GM18526 (cell line): Measurements from ENCODE around the gene RAB40AL.
"Not testable (repeated sequence)": the region's sequence is repeated elsewhere in the genome, so short reads cannot be mapped to it uniquely, and the experiment has no call there.

Experiments used
- POLR2A ChIP-seq: IDR thresholded peaks from 3 replicates; pipeline ENCODE4 v1.6.1; 2011; ENCODE audit not compliant: insufficient read length; ENCODE audit errors: extremely low read depth

Gene RAB40AL, protein sequence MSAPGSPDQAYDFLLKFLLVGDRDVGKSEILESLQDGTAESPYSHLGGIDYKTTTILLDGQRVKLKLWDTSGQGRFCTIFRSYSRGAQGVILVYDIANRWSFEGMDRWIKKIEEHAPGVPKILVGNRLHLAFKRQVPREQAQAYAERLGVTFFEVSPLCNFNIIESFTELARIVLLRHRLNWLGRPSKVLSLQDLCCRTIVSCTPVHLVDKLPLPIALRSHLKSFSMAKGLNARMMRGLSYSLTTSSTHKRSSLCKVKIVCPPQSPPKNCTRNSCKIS

GRCh38 chrX:102936972-102937371 is at the start of gene RAB40AL:
Gene RAB40AL (plus strand): TSS chrX:102937272. CDS start chrX:102937319, 47 bp downstream.
- TF ChIP-seq POLR2A = not testable (repeated sequence)

DNA sequence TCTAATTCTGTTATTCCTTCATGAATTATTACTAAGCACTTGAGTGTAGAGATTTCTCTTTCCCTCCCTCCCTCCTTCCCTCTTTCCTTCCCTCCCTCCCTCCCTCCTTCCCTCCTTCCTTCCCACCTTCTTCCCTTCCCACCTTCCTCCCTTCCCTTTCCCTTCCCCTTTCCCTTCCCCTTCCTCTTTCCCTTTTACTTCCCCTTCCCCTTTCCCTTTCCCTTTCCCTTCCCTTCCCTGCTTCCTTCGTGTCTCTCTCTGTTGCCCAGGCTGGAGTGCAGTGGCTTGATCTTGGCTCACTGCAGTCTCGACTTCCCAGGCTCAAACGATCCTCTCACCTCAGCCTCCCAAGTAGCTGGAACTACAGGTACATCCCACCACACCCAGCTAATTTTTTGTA is 49.4 kb upstream of the RAB40AL start:
- no peak for TF ChIP-seq POLR2A

DNA sequence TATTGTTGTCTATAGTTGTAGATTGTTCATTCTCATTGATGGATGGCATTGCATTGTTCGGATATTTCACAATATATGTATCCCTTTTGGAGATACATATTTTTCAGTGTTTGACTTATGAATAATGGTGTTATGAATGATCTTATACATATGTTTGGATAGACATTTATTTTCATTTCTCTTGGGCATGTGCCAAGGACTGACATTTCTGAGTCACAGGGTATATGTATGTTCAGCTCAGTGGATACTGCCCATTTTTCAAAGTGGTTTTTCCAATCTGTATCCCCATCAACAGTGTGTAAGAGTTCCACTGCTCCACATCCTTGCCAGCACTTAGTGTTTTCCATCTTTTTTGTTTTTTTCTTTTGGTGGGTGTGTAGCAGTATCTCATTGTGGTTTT is 45.0 kb upstream of the RAB40AL start:
- TF ChIP-seq POLR2A = no peak

DNA sequence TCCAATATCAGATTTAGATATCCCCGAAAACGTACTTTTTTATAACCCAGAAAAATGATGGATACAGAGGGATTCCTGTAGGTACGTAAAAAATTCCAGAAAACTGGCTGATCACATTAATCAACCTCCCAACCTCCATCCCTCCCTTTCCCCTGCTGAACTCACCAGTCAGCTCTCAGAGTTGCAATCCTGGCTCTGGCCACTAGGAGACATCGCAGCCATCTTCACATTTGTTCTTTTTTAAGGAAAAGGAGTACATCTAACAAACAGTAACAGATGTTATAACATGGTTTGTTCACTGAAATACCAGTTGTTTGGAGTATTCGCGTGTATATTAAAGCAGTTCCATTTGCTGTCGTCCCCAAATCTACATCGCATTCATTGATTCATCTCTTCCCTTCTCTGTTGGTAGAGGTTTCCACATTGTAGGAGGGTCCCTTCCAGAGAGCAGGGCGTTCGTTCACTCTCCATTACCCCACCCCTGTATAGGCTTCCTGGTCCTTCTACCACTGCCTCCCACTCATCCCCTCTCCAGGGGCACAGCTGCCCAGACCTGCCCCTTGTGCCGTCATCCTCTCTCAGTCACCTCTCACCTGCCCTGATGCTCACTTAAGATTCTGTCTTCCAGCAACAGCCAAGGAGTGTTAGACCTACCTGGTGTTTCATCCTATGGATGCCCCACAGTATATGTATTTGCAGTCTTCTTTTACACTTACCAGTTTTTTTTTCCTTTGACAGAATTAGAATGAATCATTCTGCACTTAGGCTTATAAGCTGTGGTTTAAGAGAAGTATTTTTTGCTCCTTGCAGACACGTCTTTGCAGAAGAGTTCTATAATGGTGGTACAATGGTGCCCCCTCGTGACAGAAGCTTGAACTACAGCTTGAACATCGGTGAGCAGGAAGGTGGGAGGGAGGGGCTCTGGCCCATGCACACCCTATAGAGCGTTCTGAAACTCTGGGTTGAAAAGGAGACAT is 36.8 kb upstream of the RAB40AL start:
- TF ChIP-seq POLR2A = no peak

DNA sequence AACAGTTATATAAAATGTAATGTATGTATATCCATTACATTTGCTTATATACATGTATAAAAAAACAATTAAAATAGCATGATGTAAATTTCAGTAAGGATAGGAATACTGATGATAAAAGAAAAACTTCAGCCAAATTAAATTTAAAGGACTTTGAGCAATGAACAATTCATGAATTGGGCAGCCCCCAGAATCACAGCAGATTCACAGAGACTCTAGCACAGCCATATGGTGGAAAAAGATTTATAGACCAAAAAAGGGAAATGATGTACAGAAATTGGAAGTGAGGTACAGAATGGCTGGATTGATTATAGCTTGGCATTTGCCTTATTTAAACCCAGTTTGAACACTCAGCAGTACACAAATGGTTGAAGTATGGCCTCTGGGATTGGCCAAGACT is 34.7 kb upstream of the RAB40AL start:
- TF ChIP-seq POLR2A = no peak

DNA sequence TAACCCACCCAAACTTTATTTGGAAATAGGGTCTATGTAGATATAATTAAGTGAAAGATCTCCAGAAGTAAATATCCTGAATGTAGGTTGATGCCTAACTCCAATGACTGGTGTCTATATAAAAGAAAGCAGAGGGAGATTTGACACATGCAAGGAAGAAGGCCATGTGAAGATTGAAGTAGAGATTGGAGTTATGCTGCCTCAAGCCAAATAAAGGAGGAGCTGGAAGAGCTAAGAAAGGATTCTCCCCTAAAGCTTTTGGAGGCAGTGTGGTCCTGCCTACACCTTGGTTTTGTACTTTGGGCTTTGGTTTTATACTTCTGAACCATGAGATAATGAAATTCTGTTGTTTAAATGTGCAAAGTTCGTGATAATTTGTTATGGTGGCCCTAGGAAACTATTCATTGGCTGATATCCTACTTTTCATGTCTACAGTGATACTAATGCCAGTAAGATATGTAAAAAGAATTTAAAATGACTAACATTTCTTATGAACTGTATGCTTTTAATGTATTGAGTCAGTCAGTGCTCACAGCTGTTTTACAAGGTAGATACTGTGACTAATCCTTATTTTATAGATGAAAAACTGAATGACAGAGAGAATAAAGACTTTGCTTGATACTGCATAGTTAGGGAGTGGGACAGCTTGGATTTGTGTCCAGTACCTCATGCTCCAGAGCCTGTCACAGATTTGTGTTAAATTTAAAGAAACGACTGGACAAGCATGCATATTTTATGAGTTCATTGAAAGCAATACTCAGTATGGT is 5.9 kb upstream of the RAB40AL start:
- TF ChIP-seq POLR2A = no peak

DNA sequence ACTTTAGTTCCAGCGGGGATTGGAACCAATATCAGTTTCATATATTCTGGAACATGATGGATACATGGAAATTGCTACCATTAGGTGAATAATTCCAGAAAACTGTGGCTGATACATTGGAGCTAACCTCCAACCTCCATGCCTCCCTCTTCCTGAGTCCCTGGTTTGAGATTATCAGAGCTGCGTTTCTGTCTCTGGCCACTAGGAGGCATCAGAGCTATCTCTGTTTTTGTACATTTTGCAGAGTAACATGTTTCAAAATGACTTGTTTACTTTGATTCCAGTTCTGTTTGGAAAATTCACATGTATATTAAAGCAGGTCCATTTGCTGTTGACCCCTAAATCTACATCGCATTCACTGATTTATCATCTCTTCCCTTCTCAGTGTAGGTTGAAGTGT is 2.4 kb upstream of the RAB40AL start:
- no peak for TF ChIP-seq POLR2A

- no peak for TF ChIP-seq POLR2A
Observed at GRCh38 chrX:102950908-102951866, 14.1 kb downstream of the RAB40AL start.

GRCh38 chrX:102957751-102958150 is 20.7 kb downstream of the RAB40AL start:
- no peak for TF ChIP-seq POLR2A

DNA sequence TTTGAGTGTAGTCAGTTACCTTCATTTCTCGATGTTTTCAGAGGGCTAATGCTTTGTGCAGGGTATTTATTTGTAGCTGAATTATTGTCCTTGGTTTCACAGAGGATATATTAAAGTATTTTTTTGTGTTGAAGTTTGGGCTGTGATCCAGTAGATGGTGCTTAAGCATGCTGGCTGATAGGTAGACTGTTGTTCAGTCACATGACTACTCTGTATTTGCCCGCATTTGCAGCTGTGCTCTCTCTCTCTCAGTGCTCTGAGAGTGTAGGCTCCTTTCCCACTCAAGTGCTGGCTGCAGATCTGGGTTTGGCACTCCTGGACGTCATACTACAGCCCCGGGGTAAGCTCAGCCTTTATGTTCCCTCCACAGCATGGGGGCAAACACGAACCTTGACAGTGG is 21.7 kb downstream of the RAB40AL start:
- no peak for TF ChIP-seq POLR2A

DNA sequence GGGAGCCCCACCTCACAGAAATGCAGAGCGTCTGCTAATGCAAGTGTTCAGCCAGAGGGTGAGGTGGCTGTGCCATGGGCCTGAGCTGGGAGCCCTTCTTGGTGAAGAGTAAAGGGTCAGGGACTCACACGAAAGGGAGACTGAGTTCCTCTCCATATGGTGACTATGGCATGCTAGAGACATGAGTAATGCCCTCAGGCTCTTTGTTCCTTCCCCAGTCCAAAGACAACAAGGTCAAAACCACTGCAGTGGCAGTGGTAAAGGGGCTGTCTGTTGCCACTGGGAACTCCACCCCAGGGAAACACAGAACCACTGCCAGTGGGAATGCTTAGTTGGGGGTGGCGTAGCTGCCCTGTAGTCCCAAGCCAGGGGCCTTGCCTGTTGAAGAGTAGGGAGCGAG is 22.4 kb downstream of the RAB40AL start:
- TF ChIP-seq POLR2A = no peak

DNA sequence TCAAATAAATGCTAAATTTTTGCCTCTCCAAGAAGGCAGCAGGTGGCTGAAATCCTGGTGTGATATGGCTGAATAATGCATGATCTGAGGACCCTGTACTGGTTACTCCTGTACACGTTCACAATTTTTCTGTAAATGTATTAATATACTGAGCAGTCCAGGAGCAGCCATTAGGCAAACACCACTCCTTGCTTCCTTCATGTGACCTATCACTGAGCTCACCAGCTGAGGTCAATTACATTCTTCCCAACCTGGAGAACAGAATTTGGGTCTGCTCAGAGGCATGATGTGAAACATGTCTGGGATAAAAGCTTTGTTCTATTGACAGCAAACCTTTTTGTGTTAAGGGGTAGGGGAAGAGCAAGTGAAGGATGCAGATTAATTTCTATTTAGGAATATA is 26.9 kb downstream of the RAB40AL start:
- TF ChIP-seq POLR2A = no peak

GRCh38 chrX:102964940-102965339 is 27.9 kb downstream of the RAB40AL start:
- TF ChIP-seq POLR2A = no peak

- no peak for TF ChIP-seq POLR2A
Observed at GRCh38 chrX:102966701-102967100, 29.6 kb downstream of the RAB40AL start.
